ENCODE data around the gene POLD1.
"Not testable (repeated sequence)": the region's sequence is repeated elsewhere in the genome, so short reads cannot be mapped to it uniquely, and the experiment has no call there.

POLD1 gene

DNA sequence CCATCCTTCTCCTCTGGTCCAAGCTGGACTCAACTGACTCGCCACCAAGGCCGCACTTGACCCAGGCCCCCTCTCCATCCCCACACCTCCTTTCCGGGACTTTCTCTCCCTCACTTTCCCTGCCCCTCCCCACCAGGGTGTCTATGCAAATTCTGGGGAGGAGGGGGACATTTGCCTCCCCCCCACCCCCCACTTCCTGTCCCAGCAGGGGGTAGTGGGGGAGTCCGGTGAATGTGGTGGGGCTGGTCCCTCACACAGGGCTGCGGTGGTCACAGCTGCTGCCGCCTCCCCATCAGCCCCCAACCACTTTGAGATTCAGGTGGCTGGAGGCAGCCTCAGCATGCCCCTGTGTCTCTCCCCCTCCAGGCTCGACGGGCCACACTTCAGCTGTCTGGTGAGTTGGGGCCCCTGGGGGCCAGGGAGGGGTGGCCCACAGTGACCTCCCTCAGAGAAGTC is 35.5 kb downstream of the POLD1 start:
- no peak for DNase-seq

DNA sequence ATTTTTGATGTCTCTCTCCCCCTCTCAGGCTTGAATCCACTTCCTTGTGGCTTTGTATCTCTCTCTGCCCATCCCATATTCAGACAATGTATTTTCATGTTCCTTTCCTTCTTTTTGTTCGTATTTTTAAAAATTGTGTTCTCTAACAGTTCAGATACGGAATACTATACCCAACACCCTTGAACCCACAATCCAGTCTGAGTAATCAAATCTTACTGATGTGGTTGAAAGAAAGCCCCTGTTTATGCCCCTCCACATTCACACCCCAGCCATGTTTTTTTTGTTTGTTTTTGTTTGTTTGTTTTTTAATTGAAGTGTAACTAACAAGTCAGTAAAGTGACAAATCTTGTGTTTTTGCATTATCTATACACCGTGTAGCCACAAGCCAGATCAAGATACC is 36.0 kb downstream of the POLD1 start:
- no peak for DNase-seq

DNA sequence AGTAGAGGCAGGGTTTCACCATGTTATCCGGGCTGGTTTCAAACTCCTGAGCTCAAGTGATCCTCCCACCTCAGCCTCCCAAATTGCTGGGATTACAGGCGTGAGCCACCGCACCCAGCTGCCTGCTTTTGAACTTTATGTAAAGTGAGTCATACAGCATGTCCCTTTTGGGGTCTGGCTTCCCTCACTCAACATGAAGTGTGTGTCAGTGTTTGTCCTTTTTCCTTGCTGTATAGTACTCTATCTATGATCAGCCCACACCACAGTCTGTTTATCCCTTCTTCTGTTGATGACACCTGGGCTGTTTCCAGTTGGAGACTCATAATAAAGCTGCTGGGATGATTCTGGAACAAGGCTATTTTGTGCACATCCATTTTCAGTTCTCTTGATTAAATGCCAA is 36.7 kb downstream of the POLD1 start:
- DNase-seq = no peak

DNA sequence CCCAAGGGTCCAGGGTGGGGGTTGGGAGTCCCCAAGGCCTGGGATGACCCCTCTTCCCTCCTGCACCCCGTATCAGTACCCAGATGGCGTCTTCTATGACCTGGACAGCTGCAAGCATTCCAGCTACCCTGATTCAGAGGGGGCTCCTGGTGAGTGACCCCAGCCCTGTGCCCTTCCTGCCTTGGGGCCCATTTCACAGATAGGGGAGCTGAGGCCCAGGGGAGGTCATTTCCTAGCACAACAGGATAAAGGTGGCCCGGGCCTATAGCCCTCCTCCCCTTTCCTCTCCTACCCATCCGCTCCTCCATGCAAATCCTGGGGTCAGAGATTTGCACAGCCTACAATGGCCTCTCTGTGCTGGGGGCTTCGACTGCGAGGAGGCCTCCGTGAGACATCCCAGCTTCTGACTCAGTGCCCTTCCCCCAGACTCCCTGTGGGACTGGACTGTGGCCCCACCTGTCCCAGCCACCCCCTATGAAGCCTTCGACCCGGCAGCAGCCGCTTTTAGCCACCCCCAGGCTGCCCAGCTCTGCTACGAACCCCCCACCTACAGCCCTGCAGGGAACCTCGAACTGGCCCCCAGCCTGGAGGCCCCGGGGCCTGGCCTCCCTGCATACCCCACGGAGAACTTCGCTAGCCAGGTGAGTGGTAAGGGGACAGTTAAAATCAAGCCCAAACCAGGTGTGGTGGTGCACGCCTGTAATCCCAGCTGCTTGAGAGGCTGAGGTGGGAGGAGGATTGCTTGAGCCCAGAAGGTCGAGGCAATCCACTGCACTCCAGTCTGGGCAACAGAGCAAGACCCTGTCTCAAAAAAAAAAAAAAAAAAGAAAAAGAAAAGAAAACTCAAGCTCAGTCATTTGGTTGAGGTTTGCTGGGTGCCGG is 38.5 kb downstream of the POLD1 start:
- no peak for DNase-seq

DNA sequence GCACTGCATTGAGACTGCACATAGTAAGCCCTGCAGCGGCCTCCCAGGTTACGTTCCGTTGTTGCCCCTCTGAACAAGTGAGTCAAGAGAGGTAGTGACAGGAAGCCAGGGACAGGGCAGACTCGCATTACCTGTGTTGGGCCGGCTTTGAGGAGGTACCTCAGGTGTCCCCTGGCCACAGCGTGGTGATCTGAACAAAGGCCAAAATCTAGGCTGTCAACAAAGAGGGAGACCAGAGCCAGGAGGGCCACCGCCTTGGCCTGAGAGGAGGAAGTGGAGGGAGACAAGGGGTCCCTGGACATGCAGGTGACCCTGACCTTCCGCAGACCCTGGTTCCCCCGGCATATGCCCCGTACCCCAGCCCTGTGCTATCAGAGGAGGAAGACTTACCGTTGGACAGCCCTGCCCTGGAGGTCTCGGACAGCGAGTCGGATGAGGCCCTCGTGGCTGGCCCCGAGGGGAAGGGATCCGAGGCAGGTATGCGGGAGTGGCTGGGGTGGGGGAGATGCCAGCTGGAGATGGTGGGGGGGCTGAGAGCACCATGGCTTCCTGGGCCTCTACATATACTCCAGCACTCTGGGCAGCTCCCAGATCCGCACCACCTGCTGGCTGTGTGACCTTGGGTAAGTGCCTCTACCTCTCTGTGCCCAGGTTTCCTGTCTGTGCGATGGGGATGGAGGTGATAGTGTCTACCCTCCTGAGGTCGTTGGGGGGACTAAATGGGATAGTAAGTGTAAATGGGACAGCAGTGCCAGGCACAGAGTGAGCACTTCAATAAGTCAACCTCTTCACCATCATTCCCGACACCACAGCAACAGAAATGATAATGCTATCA is 39.3 kb downstream of the POLD1 start:
- DNase-seq = no peak

DNA sequence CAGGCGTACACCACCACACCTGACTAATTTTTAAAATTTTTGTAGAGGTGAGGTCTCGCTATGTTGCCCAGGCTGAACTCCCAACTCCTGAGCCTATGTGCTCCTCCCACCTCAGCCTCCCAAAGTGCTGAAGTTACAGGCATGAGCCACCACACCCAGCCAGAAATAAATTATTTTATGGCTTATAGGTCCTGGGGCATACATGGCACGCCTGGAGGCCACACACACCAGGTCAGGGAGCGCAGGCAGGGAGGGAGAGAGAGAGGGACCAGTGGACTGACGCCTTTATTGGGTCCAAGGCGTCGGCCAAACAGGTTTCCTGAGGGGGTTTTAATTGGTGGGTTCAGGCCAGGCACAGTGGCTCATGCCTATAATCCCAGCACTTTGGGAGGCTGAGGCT is 41.4 kb downstream of the POLD1 start:
- DNase-seq = no peak

DNA sequence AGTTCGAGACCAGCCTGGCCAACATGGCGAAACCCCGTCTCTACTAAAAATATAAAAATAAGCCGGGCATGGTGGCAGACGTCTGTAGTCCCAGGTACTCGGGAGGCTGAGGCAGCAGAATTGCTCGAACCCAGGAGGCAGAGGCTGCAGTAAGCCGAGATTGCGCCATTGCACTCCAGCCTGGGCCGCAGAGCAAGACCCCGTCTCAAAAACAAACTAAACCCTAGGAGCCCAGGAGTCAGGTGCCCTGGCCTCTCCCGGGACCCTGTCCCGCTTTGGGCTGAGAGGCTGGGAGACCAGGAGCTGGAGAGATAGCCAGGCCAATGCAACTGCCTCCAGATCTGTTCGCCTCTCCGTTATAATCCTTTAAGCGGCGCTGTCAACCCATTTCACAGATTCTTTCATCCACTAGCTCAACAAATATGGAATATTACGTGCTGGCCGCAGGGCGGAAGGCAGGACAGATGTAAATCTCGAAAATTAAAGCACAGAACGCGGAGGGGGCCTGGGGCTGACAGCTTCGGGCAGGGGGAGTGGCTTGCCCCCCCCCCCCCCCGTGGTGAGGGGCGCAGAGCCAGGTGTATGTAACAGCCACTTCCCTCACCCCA is 43.3 kb downstream of the POLD1 start:
- no peak for DNase-seq

DNA sequence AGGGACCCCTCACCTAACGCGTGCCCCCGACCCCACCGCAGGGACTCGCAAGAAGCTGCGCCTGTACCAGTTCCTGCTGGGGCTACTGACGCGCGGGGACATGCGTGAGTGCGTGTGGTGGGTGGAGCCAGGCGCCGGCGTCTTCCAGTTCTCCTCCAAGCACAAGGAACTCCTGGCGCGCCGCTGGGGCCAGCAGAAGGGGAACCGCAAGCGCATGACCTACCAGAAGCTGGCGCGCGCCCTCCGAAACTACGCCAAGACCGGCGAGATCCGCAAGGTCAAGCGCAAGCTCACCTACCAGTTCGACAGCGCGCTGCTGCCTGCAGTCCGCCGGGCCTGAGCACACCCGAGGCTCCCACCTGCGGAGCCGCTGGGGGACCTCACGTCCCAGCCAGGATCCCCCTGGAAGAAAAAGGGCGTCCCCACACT is 43.9 kb downstream of the POLD1 start:
- peak in 2 of 4 experiments; percentile 16 to 17 for DNase-seq

DNA sequence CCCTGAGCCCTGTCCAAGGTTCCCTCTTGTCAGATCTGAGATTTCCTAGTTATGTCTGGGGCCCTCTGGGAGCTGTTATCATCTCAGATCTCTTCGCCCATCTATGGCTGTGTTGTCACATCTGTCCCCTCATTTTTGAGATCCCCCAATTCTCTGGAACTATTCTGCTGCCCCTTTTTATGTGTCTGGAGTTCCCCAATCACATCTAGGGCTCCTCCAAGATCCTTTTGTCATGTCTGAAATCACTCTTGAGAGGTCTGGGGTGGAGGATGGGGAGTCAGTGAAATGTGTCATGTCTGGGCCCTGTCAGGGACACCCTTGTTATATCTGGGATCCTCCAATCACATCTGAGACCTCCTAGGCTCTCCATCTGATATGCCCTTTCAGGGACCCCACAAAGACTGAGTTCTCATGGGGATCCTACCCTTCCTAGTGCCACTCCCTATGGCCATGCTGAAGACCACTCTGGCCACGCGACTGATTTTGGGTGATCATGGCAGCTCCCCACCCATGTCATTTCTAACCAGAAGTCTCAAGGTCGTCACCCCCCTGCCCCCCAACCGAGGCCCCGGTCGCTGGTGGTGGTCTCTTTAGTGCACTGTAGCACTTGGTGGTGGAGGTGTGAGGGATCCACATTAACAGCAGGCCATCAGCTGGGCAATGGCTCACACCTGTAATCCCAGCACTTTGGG is 44.8 kb downstream of the POLD1 start:
- DNase-seq = no peak

DNA sequence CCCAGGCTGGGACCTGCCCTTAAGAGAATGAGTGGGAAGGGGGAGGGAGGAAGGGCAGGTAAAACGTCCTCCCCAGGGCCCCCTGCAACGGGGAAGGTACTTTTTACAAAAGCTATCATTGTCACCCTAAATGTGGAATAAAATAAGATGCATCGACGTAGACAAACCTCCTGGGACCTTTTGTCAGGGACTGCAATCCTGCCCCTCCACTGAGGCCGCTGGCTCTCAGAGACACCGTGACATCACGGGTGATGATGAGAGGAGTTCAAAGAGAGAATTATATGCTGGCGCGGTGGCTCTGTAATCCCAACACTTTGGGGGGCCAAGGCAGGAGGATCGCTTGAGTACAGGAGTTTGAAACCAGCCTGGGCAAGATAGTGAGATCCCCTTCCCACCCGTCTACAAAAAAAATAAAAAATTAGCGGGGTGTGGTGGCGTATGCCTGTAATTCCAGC is 46.8 kb downstream of the POLD1 start:
- DNase-seq = no peak

DNA sequence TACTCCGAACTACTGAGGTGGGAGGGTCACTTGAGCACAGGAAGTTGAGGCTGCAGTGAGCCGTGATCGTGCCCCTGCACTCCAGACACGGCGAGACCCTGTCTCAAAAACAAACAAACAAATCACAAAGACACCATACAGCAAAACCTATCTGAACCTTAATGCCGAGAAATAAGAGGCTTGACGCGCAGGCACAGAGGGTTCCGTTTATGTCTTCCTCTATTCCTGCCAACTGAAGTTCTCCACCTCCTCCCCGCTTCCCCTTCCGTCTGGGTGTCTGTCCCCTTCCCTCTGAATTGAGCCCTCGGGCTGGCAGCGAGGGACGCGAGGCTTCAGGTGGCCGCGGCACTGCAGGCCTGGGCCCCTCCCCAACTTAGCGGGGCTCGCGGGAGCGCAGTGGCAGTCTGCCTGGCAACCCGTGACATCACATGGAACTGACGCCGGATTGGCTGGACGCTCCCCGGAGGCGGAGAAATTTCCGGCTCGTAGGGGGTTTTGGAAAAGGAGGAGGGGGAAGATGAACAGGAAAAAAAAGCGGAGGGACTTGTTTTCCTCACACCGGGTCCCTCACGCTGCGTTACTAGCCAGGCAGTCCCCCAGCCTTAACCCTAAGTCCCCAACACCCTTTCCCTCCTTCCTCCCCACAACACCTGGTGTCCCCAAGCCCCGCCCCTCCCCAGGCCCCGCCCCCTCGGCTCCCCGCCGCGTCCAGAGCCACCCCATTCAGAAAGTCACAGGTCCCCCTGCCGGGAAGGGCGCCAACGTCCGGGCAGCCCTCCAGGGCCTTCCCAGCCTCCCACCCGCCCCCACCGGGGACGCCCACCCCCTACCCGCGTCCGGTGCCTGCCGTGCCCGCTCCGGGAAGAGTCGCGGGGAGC is 47.4 kb downstream of the POLD1 start:
- peak; percentile 71 to 86 (median 78) for DNase-seq

DNA sequence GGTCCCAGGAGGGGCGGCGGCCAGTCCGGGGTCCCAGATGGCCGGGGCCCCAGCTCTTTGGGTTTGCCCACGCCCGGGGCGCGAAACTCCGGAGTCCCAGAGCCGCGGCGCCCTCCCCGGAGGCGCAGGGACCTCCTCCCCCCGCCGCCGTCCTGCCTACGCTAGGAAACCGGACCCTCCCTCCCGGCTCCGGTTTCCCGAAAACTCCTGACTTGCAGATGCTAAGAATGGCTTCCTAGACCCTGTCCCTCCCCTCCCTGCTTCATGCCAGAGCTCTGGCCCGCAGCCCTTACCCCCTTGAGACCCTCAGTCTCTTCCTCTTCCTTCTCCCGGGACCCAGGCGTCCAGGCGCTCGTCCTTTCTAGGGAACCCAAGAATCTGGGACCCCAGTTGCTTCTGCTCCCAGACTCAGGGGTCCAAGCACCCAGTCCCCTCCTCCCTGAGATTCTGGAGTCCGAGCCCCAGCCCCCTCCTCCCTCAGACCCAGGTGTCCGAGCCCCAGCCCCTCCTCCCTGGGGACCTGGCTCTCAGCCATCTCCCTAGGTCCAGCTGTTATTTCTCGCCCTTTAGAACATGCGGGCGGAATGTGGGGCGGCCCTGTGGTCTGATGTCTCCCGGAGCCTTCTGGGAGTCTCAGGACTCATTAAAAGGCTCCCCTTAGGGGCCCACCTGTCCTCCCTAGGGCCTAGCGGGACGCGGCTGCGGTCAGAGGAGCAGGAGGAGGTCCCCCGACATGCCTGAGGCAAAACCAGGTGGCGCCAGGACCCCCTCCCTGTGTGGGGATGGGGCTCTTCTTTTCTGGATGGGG is 48.3 kb downstream of the POLD1 start, which contains the start of gene MYBPC2:
MYBPC2 (plus strand) TSS at position 672 of the 808 bp plus-strand sequence; CDS start at position 734, 62 bp downstream.
- no peak for DNase-seq

DNA sequence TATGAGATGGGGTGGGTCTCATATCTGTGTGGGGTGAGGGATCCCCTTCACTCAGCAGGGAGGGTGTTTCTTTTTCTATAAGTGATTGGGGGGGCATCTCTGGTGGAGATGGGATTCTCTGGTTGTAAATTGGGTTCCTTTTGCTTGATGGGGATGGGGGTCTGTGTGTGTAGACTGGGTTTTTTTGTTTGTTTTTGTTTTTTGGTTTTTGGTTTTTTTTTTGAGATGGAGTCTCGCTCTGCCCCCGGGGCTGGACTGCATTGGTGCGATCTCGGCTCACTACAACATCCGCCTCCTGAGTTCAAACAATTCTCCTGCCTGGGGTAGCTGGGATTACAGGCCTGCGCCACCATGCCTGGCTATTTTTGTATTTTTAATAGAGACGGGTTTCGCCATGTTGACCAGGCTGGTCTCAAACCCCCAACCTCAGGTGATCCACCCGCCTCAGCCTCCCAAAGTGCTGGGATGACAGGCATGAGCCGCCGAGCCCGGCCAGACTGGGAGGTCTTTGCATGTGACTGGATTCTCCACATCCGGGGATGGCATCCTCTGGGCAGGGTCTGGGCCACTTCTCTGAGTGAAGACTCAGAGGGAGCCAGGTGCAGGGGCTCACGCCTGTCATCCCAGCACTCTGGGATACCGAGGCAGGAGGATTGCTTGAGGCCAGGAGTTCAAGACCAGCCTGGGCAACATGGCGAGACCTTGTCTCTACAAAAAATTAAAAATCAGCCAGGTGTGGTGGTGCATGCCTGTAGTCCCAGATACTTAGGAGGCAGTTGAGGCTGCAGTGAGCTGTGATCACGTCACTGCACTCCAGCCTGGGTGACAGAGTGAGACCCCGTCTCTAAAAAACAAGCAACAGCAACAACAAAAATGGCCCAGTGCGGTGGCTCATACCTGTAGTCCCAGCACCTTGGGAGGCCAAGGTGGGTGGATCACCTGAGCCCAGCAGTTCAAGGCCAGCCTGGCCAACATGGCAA is 49.3 kb downstream of the POLD1 start:
- no peak for DNase-seq

DNA sequence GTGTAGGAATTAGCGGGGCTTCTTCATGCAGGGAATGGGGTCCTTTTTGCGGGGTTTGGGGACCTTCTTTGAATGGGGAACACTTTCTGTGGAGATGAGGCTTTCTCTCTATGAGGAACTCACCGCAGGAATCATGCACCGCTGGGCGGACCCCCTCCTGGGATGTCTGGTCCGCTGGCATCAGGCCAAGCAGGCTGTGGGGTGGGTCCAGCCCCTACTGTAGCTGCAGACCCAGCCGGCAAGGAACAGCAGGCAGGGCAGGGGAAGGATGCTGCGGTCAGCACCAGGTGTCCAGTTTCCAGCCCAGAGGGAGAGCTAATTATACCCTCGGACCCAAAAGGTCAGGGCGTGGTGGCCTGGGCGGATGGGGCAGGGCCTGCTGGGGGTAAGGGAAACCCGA is 50.4 kb downstream of the POLD1 start:
- no peak for DNase-seq

DNA sequence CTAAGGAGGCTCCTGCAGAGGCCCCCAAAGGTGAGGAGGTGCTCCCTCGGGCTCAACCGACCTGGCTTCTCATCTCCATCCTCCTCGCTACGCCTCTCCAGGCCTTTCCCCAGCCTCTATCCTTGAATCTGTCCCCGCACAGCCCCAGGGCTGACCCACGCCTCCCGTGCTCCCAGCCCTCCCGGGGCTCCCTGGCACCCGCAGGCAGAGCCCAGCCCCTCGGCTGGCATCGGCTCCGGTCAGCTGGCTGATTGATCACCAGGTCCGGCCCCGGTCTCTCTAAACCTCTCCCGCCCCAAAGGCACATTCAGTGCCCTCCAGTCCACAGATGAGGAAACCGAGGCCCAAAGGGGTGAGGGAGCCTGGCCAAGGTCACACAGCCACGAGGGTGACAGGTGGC is 51.1 kb downstream of the POLD1 start:
- no peak for DNase-seq

DNA sequence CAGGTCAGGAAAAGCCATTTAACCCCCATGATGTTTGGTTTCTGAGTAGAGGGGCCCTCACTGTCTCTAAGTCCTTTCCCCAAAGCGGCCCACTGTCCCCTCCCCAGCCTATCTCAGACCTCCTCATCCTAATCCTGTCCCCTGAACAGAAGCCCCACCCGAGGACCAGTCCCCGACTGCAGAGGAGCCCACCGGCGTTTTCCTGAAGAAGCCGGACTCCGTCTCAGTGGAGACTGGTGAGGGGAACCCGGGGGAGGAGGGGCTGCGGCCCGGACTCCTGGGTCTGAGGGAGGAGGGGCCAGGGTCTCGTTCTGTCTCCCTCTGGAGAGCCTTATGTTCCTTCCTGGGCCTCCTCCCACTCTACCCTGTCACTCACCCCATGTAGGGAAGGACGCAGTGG is 51.5 kb downstream of the POLD1 start:
- DNase-seq = no peak

DNA sequence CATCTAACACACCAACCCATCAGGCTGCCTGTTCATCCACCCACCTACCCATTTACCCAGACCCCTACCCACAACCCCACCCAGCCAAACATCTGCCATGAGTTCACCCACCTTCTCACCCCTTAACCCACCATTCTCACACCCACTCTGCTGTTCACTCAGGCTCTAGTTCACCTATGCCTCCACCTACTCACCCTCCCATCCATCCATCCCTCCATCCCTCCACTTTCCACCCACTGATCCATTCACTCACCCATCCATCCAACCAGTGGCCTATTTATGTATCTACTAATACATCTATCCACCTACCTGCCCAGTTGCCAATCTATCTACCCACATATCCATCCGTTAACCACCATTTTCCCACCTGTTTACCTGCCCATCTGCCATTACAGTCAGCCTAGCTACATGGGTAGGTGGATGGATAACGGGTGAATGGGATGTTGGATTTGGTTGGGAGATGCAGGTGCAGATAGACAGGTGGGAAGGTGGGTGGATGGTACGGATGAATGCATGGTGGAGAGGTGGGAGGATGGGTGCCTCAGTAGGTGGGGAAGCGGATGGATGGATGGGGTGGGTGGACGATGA is 53.8 kb downstream of the POLD1 start:
- DNase-seq = no peak

DNA sequence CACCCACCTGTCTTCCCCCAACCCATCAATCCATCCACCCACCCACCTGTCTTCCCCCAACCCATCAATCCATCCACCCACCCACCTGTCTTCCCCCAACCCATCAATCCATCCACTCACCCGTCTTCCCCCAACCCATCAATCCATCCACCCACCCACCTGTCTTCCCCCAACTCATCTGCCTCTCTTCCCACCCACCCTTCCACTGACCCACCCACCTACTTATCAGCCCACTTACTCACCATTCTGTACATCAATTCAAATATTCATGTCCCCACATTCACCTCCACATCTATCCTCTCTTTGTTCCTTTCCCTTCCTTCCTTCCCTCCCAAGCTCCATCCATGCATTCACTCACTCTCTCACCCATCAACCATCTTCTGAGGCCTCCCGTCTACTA is 55.0 kb downstream of the POLD1 start:
- not testable (repeated sequence) for DNase-seq

DNA sequence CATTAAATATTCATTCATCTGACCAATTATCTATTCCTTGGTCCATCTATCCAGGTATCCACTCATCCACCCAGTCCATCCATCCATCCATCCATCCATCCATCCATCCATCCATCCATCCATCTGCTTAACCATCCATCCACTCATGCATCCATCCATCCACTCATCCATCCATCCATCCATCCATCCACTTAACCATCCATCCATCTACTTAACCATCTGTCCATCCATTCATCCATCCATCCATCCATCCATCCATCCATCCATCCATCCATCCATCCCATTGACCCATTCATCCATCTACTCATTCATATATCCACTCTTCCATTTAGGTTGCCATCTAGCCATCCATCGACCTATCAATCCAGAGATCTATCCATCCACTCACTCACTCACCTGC is 59.9 kb downstream of the POLD1 start:
- no peak for DNase-seq

All from activated naive CD4-positive, alpha-beta T cell (primary cell).